H1 (cell line): Measurements from ENCODE around the gene MACROD2. TPM values are rescaled to one million over a fixed set of nuclear protein-coding genes. Genes with fewer than 3 reads are reported as not detected.

Experiments
- CHD7 ChIP-seq: fragments of 300-600 bp; sonication (generic); IDR thresholded peaks from 2 replicates; pipeline ENCODE4 v1.7.1; 2012; ENCODE audit warnings: low read length, moderate library complexity, mild to moderate bottlenecking, inconsistent platforms; ENCODE audit not compliant: insufficient replicate concordance
- EZH2 ChIP-seq: fragments of 200-600 bp; sonication (generic); IDR thresholded peaks from 2 replicates; pipeline ENCODE4 v1.7.1; 2012; ENCODE audit warnings: low read depth, mild to moderate bottlenecking, moderate library complexity, low read length, inconsistent platforms; ENCODE audit not compliant: severe bottlenecking
- POLR2AphosphoS5 ChIP-seq: IDR thresholded peaks from 2 replicates; pipeline ENCODE4 v1.6.1; 2011; ENCODE audit warnings: low read depth, low read length
- polyA plus RNA-seq, 7 experiments: library from polyadenylated mRNA; depleted of rRNA in 3 of 7; stranded (reverse) in 5 of 7; unstranded in 2 of 7; fragments of >200 nt in 5 of 7; fragments of 200-250 nt in 2 of 7; gene quantifications; 1 replicate in 5 of 7; 2 replicates in 1 of 7; 4 replicates in 1 of 7; pipeline versions ENCODE4 v1.2.1 to v1.2.3, GENCODE V29; 2011 to 2013; ENCODE audit warnings: missing spikeins in 2 of 7, mixed read lengths in 2 of 7
- total RNA-seq: library from RNA; stranded (reverse); fragmentation: NEBNext Ultra II Directional; extraction: Animal tissue kit (Norgen Biotek cat#: 25700); gene quantifications from 2 replicates; pipeline ENCODE4 v1.2.1, GENCODE V29; 2021

The MACROD2 gene
- total and polyA plus RNA-seq, 2 of the 8 experiments (the other 6 are each of a cell fraction or from before 2014, with no cell fraction given), result 0.70 to 3.9 TPM

GRCh38 chr20:14950633-14951032 lies 955.3 kb downstream of the MACROD2 start (continued):
- no peak for TF ChIP-seq CHD7
- TF ChIP-seq POLR2AphosphoS5, result no peak
- TF ChIP-seq EZH2, result no peak
